ENCODE measurements around the gene KIF16B.
A peak's percentile ranks its signal among the peaks of the same experiment; 100 is the strongest.
"Not testable (repeated sequence)": the region's sequence is repeated elsewhere in the genome, so short reads cannot be mapped to it uniquely, and the experiment has no call there.

The KIF16B gene

GRCh38 chr20:16476032-16476431 lies 97.2 kb downstream of the KIF16B start:
- DNase-seq (ENCODE audit: low read depth): no peak

GRCh38 chr20:16475225-16475624 lies 98.0 kb downstream of the KIF16B start:
- DNase-seq (ENCODE audit: low read depth): no peak

GRCh38 chr20:16474363-16474762 lies 98.9 kb downstream of the KIF16B start:
- DNase-seq (ENCODE audit: low read depth): no peak

GRCh38 chr20:16472045-16472872 lies 101.0 kb downstream of the KIF16B start:
- DNase-seq (ENCODE audit: low read depth): no peak

- no peak for DNase-seq (ENCODE audit: low read depth)
Observed at GRCh38 chr20:16469395-16469905, 103.8 kb downstream of the KIF16B start.

GRCh38 chr20:16462711-16463110 lies 110.5 kb downstream of the KIF16B start:
- DNase-seq (ENCODE audit: low read depth): no peak

GRCh38 chr20:16459019-16459700 lies 114.1 kb downstream of the KIF16B start:
- DNase-seq (ENCODE audit: low read depth): peak; percentile 63

- DNase-seq (ENCODE audit: low read depth): no peak
Observed at GRCh38 chr20:16457514-16457913, 115.7 kb downstream of the KIF16B start.

GRCh38 chr20:16455324-16455723 lies 117.9 kb downstream of the KIF16B start:
- no peak for DNase-seq (ENCODE audit: low read depth)

GRCh38 chr20:16451982-16452381 lies 121.3 kb downstream of the KIF16B start:
- DNase-seq (ENCODE audit: low read depth): no peak

GRCh38 chr20:16451001-16451400 lies 122.2 kb downstream of the KIF16B start:
- no peak for DNase-seq (ENCODE audit: low read depth)

- DNase-seq (ENCODE audit: low read depth): no peak
Observed at GRCh38 chr20:16446991-16447390, 126.3 kb downstream of the KIF16B start.

- DNase-seq (ENCODE audit: low read depth): no peak
Observed at GRCh38 chr20:16446246-16446645, 127.0 kb downstream of the KIF16B start.

GRCh38 chr20:16445482-16445881 lies 127.8 kb downstream of the KIF16B start:
- DNase-seq (ENCODE audit: low read depth): no peak

GRCh38 chr20:16444057-16444777 lies 129.0 kb downstream of the KIF16B start:
- peak; percentile 40 for DNase-seq (ENCODE audit: low read depth)

- no peak for DNase-seq (ENCODE audit: low read depth)
Observed at GRCh38 chr20:16441546-16442164, 131.6 kb downstream of the KIF16B start.

- DNase-seq (ENCODE audit: low read depth): no peak
Observed at GRCh38 chr20:16440686-16441085, 132.6 kb downstream of the KIF16B start.

GRCh38 chr20:16439540-16439939 lies 133.7 kb downstream of the KIF16B start:
- not testable (repeated sequence) for DNase-seq (ENCODE audit: low read depth)

GRCh38 chr20:16438100-16438499 lies 135.1 kb downstream of the KIF16B start:
- DNase-seq (ENCODE audit: low read depth): no peak

GRCh38 chr20:16437387-16437996 lies 135.8 kb downstream of the KIF16B start:
- DNase-seq (ENCODE audit: low read depth): no peak

- DNase-seq (ENCODE audit: low read depth): no peak
Observed at GRCh38 chr20:16434062-16434664, 139.1 kb downstream of the KIF16B start.
